ENCODE data around the gene SLC2A13. TPM values are rescaled to one million over a fixed set of nuclear protein-coding genes. Genes with fewer than 3 reads are reported as not detected.

Gene SLC2A13
- total and polyA plus RNA-seq, 8 donors = 2.7 to 10.7 (median 6.8) TPM

DNA sequence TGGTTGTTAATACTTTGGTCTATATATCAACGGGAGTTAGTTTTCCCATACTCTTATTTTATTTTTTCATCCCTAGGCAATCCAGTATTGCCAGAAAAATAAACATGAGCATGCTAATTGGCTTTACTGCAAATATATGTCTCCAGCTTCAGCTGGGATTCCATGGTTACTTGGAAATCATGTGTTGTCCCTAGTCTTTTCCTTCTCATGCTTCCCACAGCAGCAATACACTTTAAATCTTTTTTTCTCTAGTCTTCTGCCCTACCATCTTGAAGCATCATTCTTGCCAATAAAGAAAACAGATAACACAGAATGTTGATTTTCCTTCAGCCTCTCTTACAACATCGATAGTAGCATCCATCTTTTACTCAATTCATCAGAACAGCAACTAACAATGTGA lies 60.2 kb downstream of the SLC2A13 start:
- peaks cover 0 to 27% (median 6%) of the 10 kb centered on the region in 3 donors for H3K4me1 ChIP-seq
- no peaks in the 10 kb centered on the region for H3K27me3 ChIP-seq
- FAIRE-seq (no peak), ATAC-seq (no peak), DNase-seq (no peak)
- no peaks in the 10 kb centered on the region for H3K36me3 ChIP-seq
- intact Hi-C loops (cut with DNase I) = no loop called here
- no peak overlapping the region for H3K4me3 ChIP-seq
- TF ChIP-seq CTCF (IDR thresholded peaks at IDR 0.05) = no peak
- no peak overlapping the region for H3K27ac ChIP-seq
- H3K9me3 ChIP-seq = no peaks in the 10 kb centered on the region
- WGBS, 2 donors = 93 to 94% methylated on average over 2 of the region's 2 CpGs

DNA sequence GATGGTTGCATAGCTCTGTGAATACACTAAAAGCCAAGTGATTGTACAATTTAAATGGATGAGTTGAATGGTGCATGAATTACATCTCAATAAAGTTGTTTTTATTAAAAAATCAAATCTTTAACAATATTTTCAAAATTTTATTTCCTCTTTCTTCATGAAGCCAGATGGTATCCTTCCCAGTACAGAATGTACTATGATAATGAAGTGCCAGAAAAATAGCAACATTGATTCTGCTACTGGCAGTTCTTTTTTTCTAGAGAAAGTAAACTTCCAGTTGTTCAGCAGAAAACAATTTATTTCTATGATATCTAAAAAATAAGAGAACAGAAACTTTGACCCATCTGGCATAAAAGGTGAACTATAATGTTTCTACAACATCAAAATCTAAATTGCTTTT lies 61.5 kb downstream of the SLC2A13 start:
- peak in 2 of 4 donors; percentile 40 to 69 for ATAC-seq
- Histone ChIP-seq H3K27me3 (no peaks in the 10 kb centered on the region), H3K9me3 (no peaks in the 10 kb centered on the region), H3K4me1 (peaks cover 0 to 20% (median 6%) of the 10 kb centered on the region in 3 donors), H3K4me3 (no peak overlapping the region), H3K36me3 (no peaks in the 10 kb centered on the region), H3K27ac (no peak overlapping the region)
- DNase-seq = no peak
- no peak for FAIRE-seq
- TF ChIP-seq CTCF (IDR thresholded peaks at IDR 0.05) = no peak
- intact Hi-C loops (cut with DNase I) = no loop called here

- TF ChIP-seq CTCF (IDR thresholded peaks at IDR 0.05) = no peak
- no peak overlapping the region for H3K27ac ChIP-seq
- ATAC-seq = no peak
- H3K4me1 ChIP-seq = peaks cover 0 to 15% (median 5%) of the 10 kb centered on the region in 3 donors
- FAIRE-seq = no peak
- H3K27me3 ChIP-seq = no peaks in the 10 kb centered on the region
- H3K36me3 ChIP-seq = no peaks in the 10 kb centered on the region
- no peak overlapping the region for H3K4me3 ChIP-seq
- DNase-seq = no peak
- no peaks in the 10 kb centered on the region for H3K9me3 ChIP-seq
- 59 to 75% methylated on average over 1 of the region's 1 CpG for WGBS, 2 donors
- intact Hi-C loops (cut with DNase I) = loop anchor here in 1 of 3 donors (10.0 kb wide), 1 partner anchor 65 kb away; the partner anchor contains the start of gene SLC2A13
Observed at GRCh38 chr12:40039598-40039997, 66.3 kb downstream of the SLC2A13 start.

DNA sequence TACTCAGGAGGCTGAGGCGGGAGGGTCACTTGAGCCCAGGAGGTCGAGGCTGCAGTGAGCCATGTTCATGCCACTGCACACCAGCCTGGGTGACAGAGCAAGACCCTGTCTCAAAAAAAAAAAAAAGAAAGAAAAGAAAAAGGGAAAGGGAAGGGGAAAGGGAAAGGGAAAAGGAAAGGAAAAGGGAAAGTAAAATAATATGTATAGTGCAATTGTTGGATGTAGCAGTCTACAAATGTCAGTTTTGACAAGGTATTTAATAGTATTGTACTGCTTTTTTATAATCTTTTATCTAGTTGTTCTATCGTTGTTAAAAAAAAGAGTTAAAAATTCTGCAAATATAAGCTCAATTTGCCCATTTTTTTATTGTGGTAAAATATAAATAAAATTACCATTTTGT lies 67.3 kb downstream of the SLC2A13 start:
- no peaks in the 10 kb centered on the region for H3K9me3 ChIP-seq
- peaks cover 0 to 9% (median 5%) of the 10 kb centered on the region in 3 donors for H3K4me1 ChIP-seq
- no peak overlapping the region for H3K27ac ChIP-seq
- DNase-seq (no peak), ATAC-seq (no peak), FAIRE-seq (no peak)
- no peak overlapping the region for H3K4me3 ChIP-seq
- no peaks in the 10 kb centered on the region for H3K36me3 ChIP-seq
- 81 to 82% methylated on average over 3 of the region's 3 CpGs for WGBS, 2 donors
- intact Hi-C loops (cut with DNase I) = loop anchor here in 1 of 3 donors (10.0 kb wide), 1 partner anchor 66 kb away; the partner anchor contains the start of gene SLC2A13
- no peaks in the 10 kb centered on the region for H3K27me3 ChIP-seq
- no peak for TF ChIP-seq CTCF (IDR thresholded peaks at IDR 0.05)

GRCh38 chr12:40034712-40035111 lies 71.2 kb downstream of the SLC2A13 start:
- no peak for DNase-seq
- Histone ChIP-seq H3K36me3 (no peaks in the 10 kb centered on the region), H3K4me3 (no peak overlapping the region), H3K9me3 (no peaks in the 10 kb centered on the region), H3K27me3 (no peaks in the 10 kb centered on the region), H3K4me1 (peaks cover 0 to 23% (median 17%) of the 10 kb centered on the region in 3 donors), H3K27ac (no peak overlapping the region)
- 9 to 25% methylated on average over 2 of the region's 2 CpGs for whole genome bisulfite sequencing, 2 donors
- no peak for TF ChIP-seq CTCF (IDR thresholded peaks at IDR 0.05)
- FAIRE-seq = no peak
- intact Hi-C loops (cut with DNase I) = loop anchor here in 1 of 3 donors (10.0 kb wide), 1 partner anchor 70 kb away; the partner anchor contains the start of gene SLC2A13
- no peak for ATAC-seq

Data from pancreas (tissue), 10 donors.